GM18498 (cell line): ENCODE data around the gene OSBPL2.

ENCODE experiments used
- ATAC-seq: cut with Tn5 transposase; IDR thresholded peaks from one replicate; pipeline ENCODE4 v1.9.1; 2021; ENCODE audit warnings: mild to moderate bottlenecking, moderate library complexity; ENCODE audit not compliant: unreplicated experiment

OSBPL2 gene

GRCh38 chr20:62281161-62281933 lies 43.0 kb downstream of the OSBPL2 start:
- no peak for ATAC-seq

- no peak for ATAC-seq
Observed at GRCh38 chr20:62282103-62282502, 43.8 kb downstream of the OSBPL2 start.

GRCh38 chr20:62282877-62283503 lies 44.7 kb downstream of the OSBPL2 start:
- no peak for ATAC-seq

- ATAC-seq: no peak
Observed at GRCh38 chr20:62284448-62284847, 46.1 kb downstream of the OSBPL2 start.

GRCh38 chr20:62285151-62285550 lies 46.8 kb downstream of the OSBPL2 start:
- ATAC-seq: no peak

- ATAC-seq: no peak
Observed at GRCh38 chr20:62285722-62286121, 47.4 kb downstream of the OSBPL2 start.

GRCh38 chr20:62286493-62287064 lies 48.3 kb downstream of the OSBPL2 start:
- no peak for ATAC-seq

- ATAC-seq: no peak
Observed at GRCh38 chr20:62287129-62287528, 48.8 kb downstream of the OSBPL2 start.

- no peak for ATAC-seq
Observed at GRCh38 chr20:62287759-62288534, 49.6 kb downstream of the OSBPL2 start.

GRCh38 chr20:62288535-62289105 lies 50.3 kb downstream of the OSBPL2 start:
- ATAC-seq: no peak

- no peak for ATAC-seq
Observed at GRCh38 chr20:62289131-62289530, 50.8 kb downstream of the OSBPL2 start.

GRCh38 chr20:62289898-62290297 lies 51.6 kb downstream of the OSBPL2 start:
- ATAC-seq: no peak

- no peak for ATAC-seq
Observed at GRCh38 chr20:62291251-62292066, 53.1 kb downstream of the OSBPL2 start.

GRCh38 chr20:62292108-62292507 lies 53.8 kb downstream of the OSBPL2 start:
- no peak for ATAC-seq

GRCh38 chr20:62293111-62293784 lies 54.9 kb downstream of the OSBPL2 start:
- ATAC-seq: no peak

- no peak for ATAC-seq
Observed at GRCh38 chr20:62293946-62294345, 55.6 kb downstream of the OSBPL2 start.

- no peak for ATAC-seq
Observed at GRCh38 chr20:62294516-62294915, 56.2 kb downstream of the OSBPL2 start.

GRCh38 chr20:62296724-62297448 lies 58.6 kb downstream of the OSBPL2 start:
- no peak for ATAC-seq
